GM21528 (cell line): Measurements from ENCODE around the gene ORC1.

Experiments used
- ATAC-seq: cut with Tn5 transposase; IDR thresholded peaks from one replicate; pipeline ENCODE4 v1.9.1; 2021; ENCODE audit warnings: mild to moderate bottlenecking, moderate library complexity; ENCODE audit not compliant: unreplicated experiment, low FRiP score

The ORC1 gene

GRCh38 chr1:52404116-52404974, at the start of gene ORC1, which contains the start of gene PRPF38A:
Gene ORC1 (minus strand): TSS chr1:52404423. CDS start chr1:52402223, 2,200 bp downstream.
Gene PRPF38A (plus strand): TSS chr1:52404602. CDS start chr1:52404750, 148 bp downstream.
- peak; percentile 94 for ATAC-seq

DNA sequence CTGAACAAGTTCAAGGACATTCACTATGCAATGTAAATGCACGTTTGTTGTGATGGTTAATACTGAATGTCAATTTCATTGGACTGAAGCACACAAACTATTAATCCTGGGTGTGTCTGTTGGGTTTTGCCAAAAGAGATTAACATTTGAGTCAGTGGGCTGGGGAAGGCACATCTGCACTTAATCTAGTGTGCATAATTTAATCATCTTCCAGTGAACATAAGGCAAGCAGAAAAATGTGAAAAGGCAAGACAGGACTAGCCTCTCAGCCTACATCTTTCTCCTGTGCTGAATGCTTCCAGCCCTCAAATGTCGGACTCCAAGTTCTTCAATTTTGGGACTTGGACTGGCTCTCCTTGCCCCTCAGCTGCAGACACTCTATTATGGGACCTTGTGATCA, 40.2 kb upstream of the ORC1 start:
- no peak for ATAC-seq

- ATAC-seq = no peak
Measured at GRCh38 chr1:52439976-52440375, 35.8 kb upstream of the ORC1 start.

DNA sequence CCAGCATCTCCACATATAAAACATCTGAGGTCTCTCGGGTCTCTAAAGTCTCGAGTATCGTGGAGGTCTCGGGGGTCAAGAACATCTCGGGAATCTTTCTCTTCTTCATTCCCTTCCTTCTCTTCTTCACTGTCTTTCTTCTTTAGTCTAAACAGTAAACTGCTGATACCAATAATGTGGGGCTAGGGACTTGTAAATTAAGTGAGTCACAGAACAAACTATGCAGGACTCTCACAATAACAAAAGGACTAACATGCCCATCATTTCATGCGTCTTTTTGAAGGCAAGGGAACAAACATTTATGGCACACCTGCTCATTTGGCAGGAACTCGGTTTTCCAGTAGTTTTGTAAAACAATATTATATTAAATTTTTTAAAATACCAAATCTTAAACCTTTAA, 32.6 kb upstream of the ORC1 start:
- no peak for ATAC-seq

DNA sequence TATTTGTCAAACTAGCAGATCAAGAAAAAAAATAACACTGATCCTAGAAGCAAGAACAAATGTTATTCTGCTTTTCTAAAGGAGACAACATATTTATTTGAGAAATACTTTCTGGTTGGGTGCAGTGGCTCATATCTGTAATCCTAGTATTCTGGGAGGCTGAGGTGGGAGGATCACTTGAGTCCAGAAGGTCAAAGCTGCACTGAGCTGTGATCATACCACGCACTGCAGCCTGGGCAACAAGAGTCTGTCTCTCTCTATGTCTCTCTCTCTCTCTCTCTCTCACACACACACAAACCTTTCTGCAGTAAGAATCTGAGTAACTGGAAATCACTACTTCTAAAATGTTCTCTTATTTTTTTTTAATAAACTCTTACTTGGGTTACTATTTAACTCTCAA, 31.4 kb upstream of the ORC1 start:
- ATAC-seq = no peak

DNA sequence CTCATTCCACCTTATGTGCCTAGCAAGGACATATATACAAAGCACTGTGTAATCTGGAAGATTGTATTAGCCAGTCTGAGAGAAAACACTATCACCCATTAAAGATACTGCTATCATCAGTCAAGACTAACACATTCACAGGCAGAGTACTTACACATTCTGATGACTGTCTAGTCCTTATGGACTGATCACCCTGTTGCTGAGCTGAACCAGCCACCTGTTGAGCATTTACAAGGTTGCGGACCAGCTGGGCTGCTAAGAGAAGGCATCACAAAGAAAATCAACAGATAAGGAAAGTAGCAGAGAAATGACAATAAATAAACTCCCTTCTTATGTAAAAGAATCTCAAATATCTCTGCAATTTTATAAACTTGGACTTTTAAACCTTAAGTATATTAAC, 31.0 kb upstream of the ORC1 start:
- no peak for ATAC-seq

- ATAC-seq = no peak
Measured at GRCh38 chr1:52432807-52433206, 28.6 kb upstream of the ORC1 start.

- ATAC-seq = no peak
Measured at GRCh38 chr1:52427152-52427551, 22.9 kb upstream of the ORC1 start.

- ATAC-seq = no peak
Measured at GRCh38 chr1:52426371-52426770, 22.1 kb upstream of the ORC1 start.

DNA sequence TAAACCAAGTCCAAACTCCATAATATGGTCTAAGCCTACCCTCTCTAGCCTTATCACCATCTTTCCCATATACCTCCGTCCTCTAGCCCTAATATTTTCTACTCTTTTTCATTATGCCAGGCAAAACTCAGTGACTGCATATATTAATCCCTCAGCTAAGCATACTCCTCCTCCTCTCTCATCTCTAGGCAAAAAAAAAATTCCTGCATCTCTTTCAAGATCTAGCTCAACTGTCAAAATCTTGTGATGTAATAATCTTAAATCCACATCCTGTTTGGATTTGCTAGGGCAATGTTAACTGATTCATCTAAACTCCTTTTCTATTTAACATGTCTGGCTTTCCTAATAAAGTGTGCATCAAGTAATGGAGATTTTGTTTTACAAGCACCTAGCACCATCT, 20.6 kb upstream of the ORC1 start:
- ATAC-seq = no peak

DNA sequence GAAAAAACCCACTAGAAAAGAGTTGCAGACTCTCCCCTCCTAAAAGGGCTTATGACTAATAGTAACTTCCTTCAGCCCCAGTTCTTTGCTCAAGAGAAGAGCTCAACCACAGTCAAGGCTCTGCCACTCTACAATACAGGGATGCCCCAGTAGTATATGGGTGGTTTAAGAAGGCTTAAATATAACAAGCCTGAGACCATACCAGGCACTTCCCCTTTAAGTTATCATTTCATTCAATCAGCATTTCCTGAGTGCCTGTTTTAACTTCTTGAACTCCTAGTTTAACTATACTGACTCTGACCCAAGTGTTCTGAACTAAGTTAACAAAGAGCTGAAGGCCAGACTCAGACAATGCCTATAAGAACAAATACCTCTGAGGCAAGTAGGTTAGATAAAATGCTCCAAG, 20.0 kb upstream of the ORC1 start:
- no peak for ATAC-seq

GRCh38 chr1:52423771-52424170, 19.5 kb upstream of the ORC1 start:
- ATAC-seq = no peak

DNA sequence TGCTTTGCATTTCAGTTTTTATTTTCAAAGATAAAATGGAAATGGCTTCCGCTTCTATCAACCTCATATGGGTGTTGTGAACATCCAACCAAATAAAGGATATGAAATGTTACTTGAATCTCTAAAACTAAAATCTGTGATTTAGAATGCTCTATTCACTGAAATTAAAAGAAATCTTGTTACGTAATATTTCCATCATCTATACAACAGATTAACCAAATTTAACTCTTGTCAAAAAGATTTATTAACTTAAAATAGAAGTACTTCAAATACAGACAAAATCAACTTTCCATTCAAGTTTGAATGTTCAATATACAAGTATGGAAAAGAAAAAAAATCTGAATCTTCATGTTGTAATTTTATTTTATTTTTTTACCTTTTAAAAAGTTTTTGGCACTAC, 18.8 kb upstream of the ORC1 start:
- no peak for ATAC-seq

DNA sequence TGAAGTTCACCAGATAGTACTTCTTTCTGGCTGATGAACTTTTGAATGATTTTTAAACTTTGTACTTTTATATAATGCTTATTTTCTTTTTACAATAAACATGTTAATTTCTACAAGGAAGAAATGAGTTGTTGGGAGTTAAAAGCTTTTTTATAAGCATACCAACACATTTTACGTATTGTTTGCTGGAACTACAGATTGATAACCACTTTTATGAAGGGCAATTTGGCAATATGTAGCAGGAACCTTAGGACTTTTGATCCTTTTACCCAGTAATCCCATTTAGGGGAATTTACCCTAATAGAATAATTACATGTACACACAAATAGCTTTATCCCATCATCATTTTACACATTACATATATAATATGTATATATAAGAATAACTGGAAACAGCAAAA, 16.5 kb upstream of the ORC1 start:
- no peak for ATAC-seq

DNA sequence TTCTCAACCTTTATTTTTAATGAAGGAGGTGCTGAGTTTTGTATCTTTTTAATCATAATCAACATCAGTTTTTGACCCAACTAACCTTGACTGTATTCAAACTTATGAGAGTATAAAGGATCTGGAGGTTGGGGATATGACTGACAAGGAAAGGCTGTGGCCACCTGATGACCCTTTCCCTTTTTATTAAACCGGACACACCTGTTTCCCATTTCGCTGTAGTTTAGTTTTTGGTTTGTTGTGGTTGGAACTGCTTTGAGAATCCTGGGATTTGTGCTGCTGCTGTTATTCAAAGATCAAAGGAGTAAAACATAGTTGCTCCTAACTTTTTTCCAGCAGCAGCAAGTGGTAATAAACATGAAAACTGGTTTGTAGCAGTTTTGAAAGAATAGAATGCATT, 12.6 kb upstream of the ORC1 start:
- ATAC-seq = no peak

DNA sequence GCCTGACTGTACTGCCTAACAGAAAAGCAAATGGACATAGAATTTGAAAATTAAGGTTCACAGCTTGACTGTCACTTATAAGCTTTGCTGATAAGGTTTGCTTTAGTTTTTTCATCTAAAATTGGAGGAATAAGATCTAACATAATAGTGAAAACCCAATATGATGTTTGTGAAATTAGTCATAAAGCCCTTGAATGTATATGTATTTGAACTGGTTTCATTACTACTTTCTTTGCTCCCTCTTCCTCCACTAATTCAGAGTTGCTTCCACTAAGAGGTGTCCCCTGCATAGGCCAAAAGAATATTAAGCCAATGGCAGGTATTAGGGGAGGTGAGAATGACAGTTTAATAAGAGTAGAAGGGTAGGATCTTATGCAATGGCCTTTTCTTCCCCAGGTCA, 10.7 kb upstream of the ORC1 start:
- ATAC-seq = no peak

- ATAC-seq = no peak
Measured at GRCh38 chr1:52413410-52413989, 9.3 kb upstream of the ORC1 start.

GRCh38 chr1:52404975-52405338, 734 bp upstream of the ORC1 start:
- peak; percentile 3 for ATAC-seq

GRCh38 chr1:52403566-52404115, 582 bp downstream of the ORC1 start:
- ATAC-seq = peak; percentile 30

DNA sequence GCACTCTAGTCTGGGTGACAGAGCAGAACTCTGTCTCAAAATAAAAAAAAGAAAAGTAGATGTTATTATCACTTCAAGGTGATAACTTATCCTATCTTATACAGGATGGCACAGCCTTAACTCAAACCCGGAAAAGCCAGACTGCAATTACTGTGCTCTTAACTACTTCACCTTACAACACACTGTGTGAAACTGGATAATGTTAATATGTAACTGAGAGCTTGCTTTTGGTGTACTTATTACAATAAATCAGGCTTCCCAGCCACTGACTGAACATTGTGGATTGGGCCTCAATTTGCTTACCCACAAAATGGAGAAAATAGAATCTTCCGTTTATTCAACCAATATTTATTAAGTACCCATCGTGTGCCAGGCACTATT, 1.4 kb downstream of the ORC1 start:
- ATAC-seq = no peak

DNA sequence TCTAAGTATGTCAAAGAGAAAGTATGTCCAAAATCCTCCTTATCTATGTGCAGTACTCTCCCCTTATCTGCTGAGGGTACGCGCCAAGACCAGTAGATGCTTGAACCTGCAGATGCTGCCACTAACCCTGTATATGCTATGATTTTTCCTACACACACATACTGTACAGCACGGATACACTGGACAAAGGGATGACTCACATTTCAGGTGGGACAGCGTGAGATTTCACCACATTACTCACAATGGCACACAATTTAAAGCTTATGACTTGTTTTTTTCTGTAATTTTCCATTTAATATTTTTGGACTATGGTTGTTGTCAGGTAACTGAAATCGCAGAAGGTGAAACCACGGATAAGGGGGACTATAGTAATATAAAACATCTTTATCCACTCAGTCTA, 4.1 kb downstream of the ORC1 start:
- ATAC-seq = no peak

DNA sequence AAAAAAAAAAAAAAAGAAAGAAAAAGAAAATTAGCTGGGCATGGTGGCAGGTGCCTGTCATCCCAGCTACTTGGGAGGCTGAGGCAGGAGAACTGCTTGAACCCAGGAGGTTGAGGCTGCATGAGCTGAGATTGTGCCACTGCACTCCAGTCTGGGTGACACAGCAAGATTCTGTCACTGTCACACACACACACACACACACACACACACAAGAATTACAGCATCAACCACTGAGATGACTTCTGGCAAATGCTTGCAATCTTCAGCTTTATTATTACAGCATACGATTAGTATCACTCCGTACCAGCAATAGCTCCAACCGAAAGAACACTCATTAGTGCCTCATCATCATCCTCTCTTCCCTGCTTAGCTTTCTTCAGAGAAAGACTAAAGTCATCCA, 4.6 kb downstream of the ORC1 start:
- ATAC-seq = no peak
